Liver (tissue), 9 donors: ENCODE data around the gene ARHGEF4. TPM values are rescaled to one million over a fixed set of nuclear protein-coding genes. Genes with fewer than 3 reads are reported as not detected.

ENCODE experiments used
- DNase-seq: peaks from one replicate; pipeline ENCODE4 v3.0.0-alpha.2; 2017; ENCODE audit warnings: low spot score
- H3K27ac ChIP-seq, 2 donors: one replicate each; pipeline ENCODE4 v1.7.0; 2013; ENCODE audit warnings: inconsistent platforms in 2 of 2, low read length in 2 of 2, control low read depth in 1 of 2, low read depth in 1 of 2, mild to moderate bottlenecking in 1 of 2
- H3K27me3 ChIP-seq, 4 donors: one replicate each; pipeline versions ENCODE4 v1.6.1 to v1.7.0; 2013; ENCODE audit warnings: low read length in 3 of 4, inconsistent platforms in 1 of 4, mild to moderate bottlenecking in 1 of 4, moderate library complexity in 1 of 4; ENCODE audit not compliant: control insufficient read depth in 4 of 4, insufficient read depth in 4 of 4
- H3K36me3 ChIP-seq, 4 donors: one replicate each; pipeline versions ENCODE4 v1.6.1 to v1.7.0; 2013; ENCODE audit warnings: low read length in 3 of 4, mild to moderate bottlenecking in 3 of 4, low read depth in 1 of 4, moderate library complexity in 1 of 4; ENCODE audit not compliant: control insufficient read depth in 4 of 4, insufficient read depth in 3 of 4
- H3K4me1 ChIP-seq, 4 donors: one replicate each; pipeline versions ENCODE4 v1.6.1 to v1.7.0; 2013; ENCODE audit warnings: low read length in 3 of 4, mild to moderate bottlenecking in 3 of 4, moderate library complexity in 1 of 4; ENCODE audit not compliant: control insufficient read depth in 4 of 4, insufficient read depth in 4 of 4
- H3K4me3 ChIP-seq, 3 donors: one replicate each; pipeline versions ENCODE4 v1.6.1 to v1.7.0; 2013; ENCODE audit warnings: low read length in 3 of 3, control low read depth in 1 of 3, low read depth in 1 of 3, mild to moderate bottlenecking in 1 of 3
- H3K9ac ChIP-seq, 2 donors: one replicate each; pipeline ENCODE4 v1.7.0; 2013; ENCODE audit warnings: low read length in 2 of 2, mild to moderate bottlenecking in 2 of 2, moderate library complexity in 2 of 2, control low read depth in 1 of 2, low read depth in 1 of 2
- H3K9me3 ChIP-seq, 4 donors: one replicate each; pipeline versions ENCODE4 v1.6.1 to v1.7.0; 2013; ENCODE audit warnings: low read length in 3 of 4; ENCODE audit not compliant: control insufficient read depth in 4 of 4
- ATF3 ChIP-seq: IDR thresholded peaks from 2 replicates; pipeline ENCODE4 v1.6.1; 2016; ENCODE audit warnings: antibody characterized with exemption
- CTCF ChIP-seq: fragments of 150-350 bp; IDR thresholded peaks from 2 replicates; pipeline ENCODE4 v1.5.1; 2017; ENCODE audit warnings: improper control_type of control experiment, low read depth, low read length; ENCODE audit not compliant: missing input control
- EGR1 ChIP-seq, 2 donors: IDR thresholded peaks; 2 replicates each; pipeline ENCODE4 v1.6.1; 2016 to 2018; ENCODE audit warnings: antibody characterized with exemption in 2 of 2, low read depth in 2 of 2
- FOXA1 ChIP-seq: IDR thresholded peaks from 2 replicates; pipeline ENCODE4 v1.6.1; 2016; ENCODE audit warnings: antibody characterized with exemption
- FOXA2 ChIP-seq: IDR thresholded peaks from 2 replicates; pipeline ENCODE4 v1.6.1; 2016; ENCODE audit warnings: antibody characterized with exemption
- GABPA ChIP-seq, 2 donors: IDR thresholded peaks in 1 of 2; conservative IDR thresholded peaks in 1 of 2; 2 replicates each; pipeline ENCODE4 v1.6.1; 2016; ENCODE audit warnings: antibody characterized with exemption in 2 of 2, mild to moderate bottlenecking in 1 of 2, moderate library complexity in 1 of 2
- HNF4A ChIP-seq, 2 donors: conservative IDR thresholded peaks; 2 replicates each; pipeline ENCODE4 v1.6.1; 2016; ENCODE audit warnings: antibody characterized with exemption in 2 of 2, mild to moderate bottlenecking in 2 of 2
- HNF4G ChIP-seq: IDR thresholded peaks from 2 replicates; pipeline ENCODE4 v1.6.1; 2016; ENCODE audit warnings: antibody characterized with exemption
- JUND ChIP-seq, 2 donors: IDR thresholded peaks; 2 replicates each; pipeline ENCODE4 v1.6.1; 2016; ENCODE audit warnings: antibody characterized with exemption in 2 of 2
- MAX ChIP-seq: IDR thresholded peaks from 2 replicates; pipeline ENCODE4 v1.6.1; 2016; ENCODE audit warnings: antibody characterized with exemption
- NR2F2 ChIP-seq: IDR thresholded peaks from 2 replicates; pipeline ENCODE4 v1.6.1; 2016; ENCODE audit warnings: antibody characterized with exemption
- RAD21 ChIP-seq, 2 donors: IDR thresholded peaks; 2 replicates each; pipeline ENCODE4 v1.6.1; 2016; ENCODE audit warnings: antibody characterized with exemption in 2 of 2, mild to moderate bottlenecking in 2 of 2
- REST ChIP-seq: IDR thresholded peaks from 2 replicates; pipeline ENCODE4 v1.6.1; 2016; ENCODE audit warnings: antibody characterized with exemption, mild to moderate bottlenecking
- RXRA ChIP-seq, 2 donors: IDR thresholded peaks; 2 replicates each; pipeline ENCODE4 v1.6.1; 2017 to 2018; ENCODE audit warnings: antibody characterized with exemption in 2 of 2, mild to moderate bottlenecking in 1 of 2
- SP1 ChIP-seq: IDR thresholded peaks from 2 replicates; pipeline ENCODE4 v1.6.1; 2018; ENCODE audit warnings: antibody characterized with exemption, mild to moderate bottlenecking
- TAF1 ChIP-seq: conservative IDR thresholded peaks from 2 replicates; pipeline ENCODE4 v1.6.1; 2016; ENCODE audit warnings: antibody characterized with exemption, mild to moderate bottlenecking
- YY1 ChIP-seq: IDR thresholded peaks from 2 replicates; pipeline ENCODE4 v1.6.1; 2016; ENCODE audit warnings: antibody characterized with exemption, mild to moderate bottlenecking
- ZBTB33 ChIP-seq: IDR thresholded peaks from 2 replicates; pipeline ENCODE4 v1.6.1; 2016; ENCODE audit warnings: antibody characterized with exemption
- WGBS: extraction: QIAGEN DNeasy Blood & Tissue Kit; methylation state at CpG from one replicate; pipeline ENCODE4 v1.1.7; 2013; 5-methylcytosine and 5-hydroxymethylcytosine counted together
- polyA plus RNA-seq, 2 donors: library from polyadenylated mRNA; stranded (reverse) in 1 of 2; unstranded in 1 of 2; fragments of 200-250 nt in 1 of 2; fragments of >200 nt in 1 of 2; fragmentation: Nextera tagmentation in 1 of 2; extraction: Ambion mirVana in 1 of 2; gene quantifications; one replicate each; pipeline versions ENCODE4 v1.2.1 to v1.2.3, GENCODE V29; 2013 to 2015
- total RNA-seq, 2 donors: library from RNA; depleted of rRNA; stranded (reverse); fragments of >200 nt; gene quantifications; one replicate each; pipeline ENCODE4 v1.2.3, GENCODE V29; 2014
- donor health status: healthy.
- donor health status: healthy.
- donor health status: healthy.
- donor health status: healthy.
- donor health status: healthy.

The ARHGEF4 gene
- total and polyA plus RNA-seq, 4 donors: 0.08 TPM; not detected in 2

- Histone ChIP-seq H3K27me3 (peaks cover 3 to 8% (median 5%) of the 10 kb centered on the region in 4 donors), H3K4me3 (no peak overlapping the region), H3K36me3 (no peaks in the 10 kb centered on the region), H3K9ac (no peak overlapping the region), H3K27ac (no peak overlapping the region), H3K4me1 (no peaks in the 10 kb centered on the region), H3K9me3 (no peaks in the 10 kb centered on the region)
- no peak for DNase-seq
- 70% methylated on average over 21 of the region's 21 CpGs for WGBS
- no peak for TF ChIP-seq HNF4A (conservative IDR thresholded peaks at IDR 0.05)
- TF ChIP-seq TAF1: no peak
- TF ChIP-seq RXRA (IDR thresholded peaks at IDR 0.05): no peak
- no peak for TF ChIP-seq CTCF
- no peak for TF ChIP-seq NR2F2
- no peak for TF ChIP-seq YY1
- TF ChIP-seq FOXA2: no peak
- no peak for TF ChIP-seq FOXA1
- TF ChIP-seq ZBTB33: no peak
- no peak for TF ChIP-seq MAX
- no peak for TF ChIP-seq EGR1 (IDR thresholded peaks at IDR 0.05; ENCODE audit: low read depth in 2 of 2)
- TF ChIP-seq GABPA (IDR thresholded peaks at IDR 0.05 in 1 of 2, conservative IDR thresholded peaks at IDR 0.05 in 1 of 2): no peak
- no peak for TF ChIP-seq JUND (IDR thresholded peaks at IDR 0.05)
- TF ChIP-seq SP1: no peak
- no peak for TF ChIP-seq HNF4G
- no peak for TF ChIP-seq REST
- no peak for TF ChIP-seq ATF3
- no peak for TF ChIP-seq RAD21 (IDR thresholded peaks at IDR 0.05)
These were observed 81.7 kb downstream of the ARHGEF4 start for GRCh38 chr2:130918393-130918792.
